Retina (tissue), 1 donor: ENCODE measurements around the gene FAN1.

Experiments used
- DNase-seq: peaks from one replicate; pipeline ENCODE4 v3.0.0-alpha.2; 2016

FAN1 gene

DNA sequence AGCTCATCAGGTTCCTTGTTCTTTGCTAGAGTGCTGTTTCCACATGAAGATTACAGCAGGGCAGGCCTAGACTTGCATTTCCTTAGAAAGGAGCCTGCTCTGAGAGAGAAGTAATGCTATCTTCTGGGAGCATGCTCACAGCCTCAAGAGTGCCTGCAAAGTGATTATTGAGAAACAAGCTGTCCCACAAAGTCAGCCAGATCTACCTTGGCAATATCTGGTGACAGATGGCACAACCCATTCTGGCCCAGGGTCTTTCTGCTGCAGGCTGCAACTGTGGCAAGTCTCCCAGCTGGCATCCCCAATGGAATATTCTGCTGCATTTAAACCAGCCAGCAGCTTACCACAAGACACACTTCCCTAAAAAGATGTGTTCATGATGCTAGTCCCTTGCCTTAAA is 58.4 kb downstream of the FAN1 start:
- DNase-seq = no peak

DNA sequence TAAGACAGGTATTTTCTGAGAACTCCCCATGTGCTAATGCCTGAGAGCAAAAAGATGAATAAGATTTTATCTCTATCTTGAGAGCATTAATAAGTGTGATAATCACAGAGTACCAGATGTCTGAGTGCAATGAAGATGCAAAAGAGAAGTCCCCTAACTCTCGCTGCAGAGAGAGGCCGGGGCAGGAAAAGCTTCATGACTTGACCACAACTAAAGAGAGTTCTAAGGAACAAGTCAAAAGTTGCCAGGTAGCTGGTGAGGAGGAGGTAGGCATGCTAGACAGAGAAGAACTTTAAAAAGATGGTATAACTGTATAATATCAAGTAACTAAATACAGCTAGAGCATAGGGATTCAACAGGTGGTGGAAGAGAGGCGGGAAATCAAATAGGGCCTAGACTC is 58.9 kb downstream of the FAN1 start:
- DNase-seq = no peak

DNA sequence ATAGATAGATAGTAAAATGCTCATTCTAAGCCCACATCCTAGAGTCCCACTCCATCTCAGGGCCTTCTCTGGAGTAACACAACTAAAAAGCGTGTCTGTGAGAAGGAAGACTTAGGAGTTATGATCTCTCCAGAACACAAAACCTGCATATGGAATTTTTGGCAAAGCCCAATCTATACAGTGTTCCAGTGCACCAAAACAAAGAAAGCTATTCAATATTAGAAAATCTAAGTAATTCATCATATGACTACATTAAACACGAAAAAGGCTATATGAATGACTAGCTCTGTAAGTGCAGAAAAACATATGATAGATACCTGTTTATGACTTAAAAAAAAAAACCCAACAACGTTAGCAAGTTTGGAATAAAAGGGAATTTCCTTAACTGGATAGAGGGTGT is 60.0 kb downstream of the FAN1 start:
- no peak for DNase-seq

- no peak for DNase-seq
Observed at GRCh38 chr15:30969724-30970123, 66.0 kb downstream of the FAN1 start.

DNA sequence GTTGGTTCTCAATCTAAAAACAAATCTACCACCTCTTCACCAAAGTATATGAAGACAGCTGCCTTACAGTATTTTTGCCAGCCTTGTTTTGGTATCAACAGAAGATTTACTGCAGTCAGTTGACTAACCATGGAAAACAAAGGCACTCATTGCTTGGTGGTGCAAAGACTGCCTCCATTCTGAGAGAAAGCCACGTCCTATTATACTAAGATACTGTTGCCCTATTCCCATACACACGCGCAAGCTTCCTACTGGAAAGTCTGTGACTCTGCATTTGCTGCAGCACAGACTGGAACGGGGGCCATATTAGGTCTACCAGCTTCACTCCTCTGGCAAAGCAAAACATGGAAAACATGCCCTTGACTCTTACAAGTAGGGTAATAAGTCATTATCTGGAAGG is 69.7 kb downstream of the FAN1 start:
- DNase-seq = no peak

DNA sequence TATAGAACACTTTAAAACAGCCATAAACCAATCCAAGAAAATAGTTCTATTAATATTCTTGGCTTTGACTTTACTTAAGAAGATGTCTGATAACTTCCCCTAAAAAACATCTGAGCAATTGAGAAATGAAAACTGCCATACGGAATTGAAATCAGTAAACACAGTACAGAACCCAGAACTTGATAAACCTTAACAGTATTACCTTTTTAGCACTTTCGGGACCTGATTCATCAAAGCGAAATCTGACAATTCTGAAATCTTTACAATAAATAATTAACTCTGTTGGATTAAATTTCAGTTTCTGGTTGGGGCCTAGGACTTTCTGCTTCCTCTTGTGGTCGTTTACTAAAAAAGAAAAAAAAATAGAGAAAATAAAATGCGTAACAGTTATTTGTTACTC is 70.4 kb downstream of the FAN1 start:
- no peak for DNase-seq

GRCh38 chr15:30978328-30978727 is 74.6 kb downstream of the FAN1 start:
- no peak for DNase-seq

DNA sequence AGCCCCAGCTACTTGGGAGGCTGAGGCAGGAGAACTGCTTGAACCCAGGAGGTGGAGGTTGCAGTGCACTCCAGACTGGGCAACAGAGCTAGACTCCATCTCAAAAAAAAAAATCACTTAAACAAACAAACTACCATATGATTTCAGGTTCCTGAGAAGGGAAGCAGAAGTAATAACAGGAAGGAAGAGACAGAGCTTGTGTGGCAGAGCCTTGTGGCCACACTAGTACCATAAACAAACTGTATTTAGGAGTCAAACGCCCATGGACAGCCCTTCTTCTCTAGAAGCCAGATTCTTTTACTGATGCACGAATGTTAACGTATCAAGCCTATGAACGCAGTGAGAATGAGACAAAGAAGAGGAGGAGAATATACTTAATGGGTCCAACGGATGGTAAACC is 75.7 kb downstream of the FAN1 start:
- no peak for DNase-seq

GRCh38 chr15:30984118-30984517 is 80.4 kb downstream of the FAN1 start:
- DNase-seq = no peak

- DNase-seq = peak; percentile 36
Observed at GRCh38 chr15:30984542-30984941, 80.8 kb downstream of the FAN1 start.

GRCh38 chr15:30985081-30985531 is 81.4 kb downstream of the FAN1 start:
- peak; percentile 19 for DNase-seq

DNA sequence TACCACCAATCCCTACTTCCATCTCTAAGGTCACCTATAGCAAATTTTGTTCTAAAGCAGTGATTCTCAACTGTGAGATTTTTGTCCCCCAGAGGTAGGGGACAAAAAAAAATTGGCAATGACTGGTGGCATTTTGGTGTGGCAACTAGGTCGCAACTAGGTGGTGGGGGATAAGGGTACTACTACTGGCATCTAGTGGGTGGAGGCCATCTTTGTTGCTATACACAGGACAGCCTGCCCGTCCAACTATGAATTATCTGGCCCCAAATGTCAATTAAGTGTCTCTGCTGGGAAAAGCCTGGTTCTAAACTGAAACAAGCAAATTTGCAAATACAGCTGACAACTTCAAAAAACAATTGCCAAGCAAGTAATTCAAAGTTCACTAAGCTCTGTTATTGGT is 86.3 kb downstream of the FAN1 start:
- peak; percentile 14 for DNase-seq

DNA sequence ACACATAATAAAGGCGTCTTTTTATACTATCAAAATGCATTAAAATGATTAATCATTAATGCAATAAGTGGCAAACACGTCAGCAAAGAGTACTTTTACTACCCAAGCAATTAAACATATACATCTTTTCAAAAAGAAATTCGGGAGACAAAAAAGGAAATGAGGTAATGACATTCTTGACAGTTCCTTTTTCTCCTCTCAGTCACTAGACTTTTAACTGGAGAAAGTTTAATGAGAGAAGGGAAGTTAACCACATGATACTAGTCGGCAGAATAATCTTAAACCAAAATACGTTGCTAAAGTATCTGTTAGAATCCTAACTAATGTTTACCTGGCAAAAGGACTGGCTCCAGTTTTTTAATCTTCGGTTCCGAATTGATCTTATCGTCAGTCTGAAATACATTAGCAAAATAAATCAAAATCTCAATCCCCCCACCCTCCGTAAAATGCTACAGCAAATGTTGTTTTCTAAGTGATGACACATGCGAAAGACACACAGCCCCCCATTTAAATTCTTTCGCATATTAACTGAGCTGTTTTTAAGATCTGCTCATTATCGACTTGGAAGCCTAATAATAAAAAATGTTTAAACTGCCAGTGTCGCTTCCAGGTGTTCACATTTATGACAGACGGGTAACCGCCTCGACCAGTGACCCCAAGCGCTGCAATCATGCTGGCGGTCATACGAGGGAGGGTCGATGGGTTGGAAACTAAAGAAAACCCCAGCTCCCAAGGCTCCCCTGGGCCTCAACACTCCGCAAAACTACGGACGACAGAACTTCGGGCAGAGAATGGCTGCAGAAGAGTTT is 86.9 kb downstream of the FAN1 start:
- DNase-seq = no peak

- peak; percentile 88 for DNase-seq
Observed at GRCh38 chr15:30991255-30992235, 87.8 kb downstream of the FAN1 start, which contains the start of gene MTMR10. MTMR10 (minus strand) TSS chr15:30991628; CDS start chr15:30991506, 122 bp downstream.

DNA sequence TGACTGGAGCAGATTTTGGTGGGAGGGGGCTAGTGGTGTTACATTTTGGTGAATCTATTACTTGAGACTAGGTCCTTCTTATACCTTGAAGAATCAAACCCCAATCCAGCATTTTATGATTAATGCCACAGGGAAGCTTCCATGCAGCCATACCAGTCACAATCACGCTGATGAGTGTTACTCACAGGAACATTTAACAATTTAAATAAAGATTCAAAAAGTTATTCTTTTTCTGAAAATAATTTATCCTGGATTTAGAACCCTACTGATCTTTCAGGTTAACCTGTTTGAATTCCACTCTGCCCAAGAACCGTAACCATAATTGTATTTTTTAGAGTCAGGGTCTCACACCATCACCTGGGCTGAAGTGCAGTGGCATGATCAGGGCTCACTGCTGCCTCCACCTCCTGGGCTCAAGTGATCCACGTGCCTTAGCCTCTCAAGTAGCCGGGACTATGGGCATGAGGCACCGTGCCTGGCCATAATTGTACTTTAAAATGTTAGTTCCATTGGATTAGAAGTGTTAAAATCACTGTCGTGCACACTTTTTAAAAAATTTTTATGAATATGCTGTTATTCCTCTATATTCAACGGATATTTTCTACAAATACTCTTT is 88.6 kb downstream of the FAN1 start:
- DNase-seq = no peak
